ENCODE results near the gene TIGAR.

The TIGAR gene

DNA sequence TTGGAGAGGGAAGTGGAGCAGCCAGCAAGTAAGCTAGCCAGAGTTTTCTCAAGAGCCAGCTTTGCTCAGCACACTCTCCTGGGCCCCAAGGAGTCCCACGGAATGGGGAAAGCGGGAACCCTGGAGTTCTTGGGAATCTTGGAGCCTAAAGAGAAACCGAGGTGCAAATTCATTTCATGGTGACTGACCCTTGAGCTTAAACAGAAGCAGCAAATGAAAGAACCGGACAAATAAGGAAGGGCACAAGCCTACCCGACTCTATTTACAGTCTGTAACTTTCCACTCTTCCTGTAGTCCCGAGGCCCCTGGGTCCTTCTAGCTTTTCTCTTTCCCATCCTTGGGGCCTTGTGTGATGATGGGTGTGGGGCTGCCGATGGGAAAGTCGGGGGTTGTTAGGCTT is 18.1 kb upstream of the TIGAR start:
- peaks cover 1 to 12% (median 8%) of the 10 kb centered on the region in 5 donors for H3K4me1 ChIP-seq (ENCODE audit: control insufficient read depth in 5 of 5, insufficient read depth in 5 of 5, low read length in 5 of 5)
- H3K36me3 ChIP-seq (ENCODE audit: control insufficient read depth in 5 of 5, insufficient read depth in 5 of 5, low read length in 5 of 5) = peaks cover 11 to 53% (median 25%) of the 10 kb centered on the region in 5 donors
- peaks cover 0 to 2% (median 0%) of the 10 kb centered on the region in 5 donors for H3K27me3 ChIP-seq (ENCODE audit: control insufficient read depth in 5 of 5, insufficient read depth in 4 of 5, low read length in 5 of 5)
- H3K4me3 ChIP-seq (ENCODE audit: low read depth in 1 of 5, low read length in 5 of 5) = no peak overlapping the region
- no peak overlapping the region for H3K9ac ChIP-seq (ENCODE audit: low read length in 5 of 5)
- no peak overlapping the region for H3K27ac ChIP-seq (ENCODE audit: low read depth, low read length)
- no peaks in the 10 kb centered on the region for H3K9me3 ChIP-seq (ENCODE audit: control insufficient read depth in 5 of 5, low read length in 5 of 5)

DNA sequence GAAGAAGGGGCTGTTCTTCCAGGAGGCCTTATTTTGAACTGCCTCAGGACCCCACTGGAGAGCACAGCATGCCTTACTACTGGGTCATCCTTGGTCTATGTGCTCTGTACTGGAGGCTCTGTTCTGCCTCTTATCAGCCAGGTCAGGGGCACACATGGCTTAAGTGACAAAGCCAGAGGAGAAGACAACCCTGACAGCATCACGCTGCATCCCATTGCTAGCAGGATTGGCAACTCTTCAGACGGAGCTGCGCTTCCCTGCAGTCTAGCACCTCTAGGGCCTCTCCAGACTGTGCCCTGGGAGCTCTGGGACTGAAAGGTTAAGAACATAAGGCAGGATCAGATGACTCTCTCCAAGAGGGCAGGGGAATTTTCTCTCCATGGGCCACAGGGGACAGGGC is 17.3 kb upstream of the TIGAR start:
- H3K9ac ChIP-seq (ENCODE audit: low read length in 5 of 5) = no peak overlapping the region
- no peak overlapping the region for H3K27ac ChIP-seq (ENCODE audit: low read depth, low read length)
- H3K4me3 ChIP-seq (ENCODE audit: low read depth in 1 of 5, low read length in 5 of 5) = no peak overlapping the region

DNA sequence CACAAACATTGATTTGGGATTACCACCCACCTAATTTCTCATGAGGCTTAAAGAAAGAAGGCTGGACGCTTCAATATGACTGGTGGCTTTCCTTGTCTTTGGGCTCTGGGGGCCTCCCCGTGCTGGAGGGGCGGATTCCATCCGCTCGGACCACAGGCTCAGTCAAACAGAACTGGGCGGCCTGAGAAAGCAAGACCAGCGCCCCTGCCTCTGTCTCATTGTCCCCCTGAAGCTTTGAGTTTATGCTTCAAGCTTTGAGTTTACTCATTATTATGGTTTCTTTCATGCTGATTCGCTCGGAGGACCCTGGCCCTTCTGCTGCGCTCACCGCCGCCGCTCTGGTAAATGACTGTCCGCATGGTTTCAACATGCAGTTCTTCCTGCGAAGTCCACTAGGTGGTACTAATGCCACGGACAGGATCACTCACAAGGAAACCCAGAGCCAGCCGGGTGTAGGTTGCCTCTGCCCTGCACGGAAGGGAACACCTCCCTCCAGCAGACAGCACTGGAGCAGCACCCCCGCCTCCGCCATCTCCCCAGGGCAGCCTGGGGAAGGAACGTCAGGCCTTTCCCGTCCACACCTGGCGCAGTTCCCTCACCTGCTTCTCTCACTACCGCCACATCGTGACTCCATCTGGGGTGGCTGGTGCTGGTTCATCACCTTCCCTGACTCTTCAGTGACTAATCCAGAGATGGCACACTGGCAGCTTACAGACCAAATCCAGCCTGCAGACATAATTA is 13.2 kb upstream of the TIGAR start:
- Histone ChIP-seq H3K4me1 (ENCODE audit: control insufficient read depth in 5 of 5, insufficient read depth in 5 of 5, low read length in 5 of 5) (peaks cover 1 to 15% (median 12%) of the 10 kb centered on the region in 5 donors), H3K36me3 (ENCODE audit: control insufficient read depth in 5 of 5, insufficient read depth in 5 of 5, low read length in 5 of 5) (peaks cover 0 to 20% (median 7%) of the 10 kb centered on the region in 5 donors), H3K9me3 (ENCODE audit: control insufficient read depth in 5 of 5, low read length in 5 of 5) (no peaks in the 10 kb centered on the region), H3K4me3 (ENCODE audit: low read depth in 1 of 5, low read length in 5 of 5) (peak overlapping the region in 1 of 5 donors; percentile 27), H3K27me3 (ENCODE audit: control insufficient read depth in 5 of 5, insufficient read depth in 4 of 5, low read length in 5 of 5) (peaks cover 0 to 2% (median 0%) of the 10 kb centered on the region in 5 donors), H3K9ac (ENCODE audit: low read length in 5 of 5) (peak overlapping the region in 2 of 5 donors; percentile 26 to 48), H3K27ac (ENCODE audit: low read depth, low read length) (no peak overlapping the region)

More for the DNA sequence above, 17.3 kb upstream of the TIGAR start:
- Histone ChIP-seq H3K27me3 (ENCODE audit: control insufficient read depth in 5 of 5, insufficient read depth in 4 of 5, low read length in 5 of 5) (peaks cover 0 to 2% (median 0%) of the 10 kb centered on the region in 5 donors), H3K36me3 (ENCODE audit: control insufficient read depth in 5 of 5, insufficient read depth in 5 of 5, low read length in 5 of 5) (peaks cover 11 to 51% (median 25%) of the 10 kb centered on the region in 5 donors), H3K4me1 (ENCODE audit: control insufficient read depth in 5 of 5, insufficient read depth in 5 of 5, low read length in 5 of 5) (peaks cover 1 to 15% (median 12%) of the 10 kb centered on the region in 5 donors), H3K9me3 (ENCODE audit: control insufficient read depth in 5 of 5, low read length in 5 of 5) (no peaks in the 10 kb centered on the region)

DNA sequence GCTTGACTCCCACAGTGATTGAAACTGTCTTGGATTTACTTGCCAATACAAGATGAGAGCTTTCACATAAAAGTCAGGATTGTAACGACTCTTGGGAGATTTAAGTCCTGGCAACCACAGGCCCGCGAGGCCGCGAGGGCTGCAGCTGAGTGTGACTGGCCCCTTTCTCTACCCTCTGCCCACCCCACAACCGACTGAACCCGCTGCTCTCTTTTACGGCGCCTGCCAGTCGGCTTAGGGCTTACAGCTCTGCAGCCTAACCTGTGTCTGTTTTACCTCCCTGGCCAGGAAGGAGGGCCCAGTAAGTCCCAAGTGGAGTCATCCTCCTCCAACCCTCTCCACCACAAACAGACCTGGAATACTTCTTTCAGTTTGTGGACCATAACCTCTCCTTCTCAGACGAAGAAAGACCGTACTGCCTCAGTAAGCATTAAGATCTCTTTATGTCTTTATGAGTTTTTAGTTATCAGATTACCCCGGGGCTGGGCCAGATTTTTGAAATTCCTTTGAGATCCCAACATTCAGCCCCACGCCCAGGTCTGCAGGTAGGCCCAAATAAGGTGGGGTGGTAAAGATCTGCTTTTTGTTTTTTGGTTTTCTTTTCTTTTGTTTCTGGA is 12.6 kb upstream of the TIGAR start:
- peaks cover 1 to 15% (median 12%) of the 10 kb centered on the region in 5 donors for H3K4me1 ChIP-seq (ENCODE audit: control insufficient read depth in 5 of 5, insufficient read depth in 5 of 5, low read length in 5 of 5)
- H3K27me3 ChIP-seq (ENCODE audit: control insufficient read depth in 5 of 5, insufficient read depth in 4 of 5, low read length in 5 of 5) = peaks cover 0 to 2% (median 0%) of the 10 kb centered on the region in 5 donors
- no peak overlapping the region for H3K4me3 ChIP-seq (ENCODE audit: low read depth in 1 of 5, low read length in 5 of 5)
- no peaks in the 10 kb centered on the region for H3K9me3 ChIP-seq (ENCODE audit: control insufficient read depth in 5 of 5, low read length in 5 of 5)
- peak overlapping the region in 1 of 5 donors; percentile 48 for H3K9ac ChIP-seq (ENCODE audit: low read length in 5 of 5)
- H3K27ac ChIP-seq (ENCODE audit: low read depth, low read length) = no peak overlapping the region
- peaks cover 0 to 17% (median 7%) of the 10 kb centered on the region in 5 donors for H3K36me3 ChIP-seq (ENCODE audit: control insufficient read depth in 5 of 5, insufficient read depth in 5 of 5, low read length in 5 of 5)

DNA sequence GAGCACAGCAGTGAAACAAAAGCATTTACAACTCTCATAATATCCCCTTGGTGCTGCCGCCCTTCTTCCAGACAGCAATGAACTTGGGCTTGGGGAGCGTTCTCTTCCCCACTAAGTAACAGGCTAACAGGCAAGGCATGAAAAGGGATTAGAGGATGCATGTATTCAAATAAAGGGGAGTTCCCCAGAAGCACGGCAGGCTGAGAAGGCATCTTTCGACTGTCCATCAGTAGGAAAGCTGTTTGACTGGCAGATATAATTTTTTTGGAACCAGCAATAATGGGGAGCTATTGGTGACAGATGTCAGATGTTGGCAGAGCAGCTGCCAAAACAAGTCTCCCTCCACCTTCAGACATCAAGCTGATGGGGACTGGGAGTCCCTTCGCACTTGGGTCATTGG is 9.2 kb upstream of the TIGAR start:
- peaks cover 1 to 12% (median 9%) of the 10 kb centered on the region in 5 donors for H3K4me1 ChIP-seq (ENCODE audit: control insufficient read depth in 5 of 5, insufficient read depth in 5 of 5, low read length in 5 of 5)
- H3K27ac ChIP-seq (ENCODE audit: low read depth, low read length) = no peak overlapping the region
- H3K36me3 ChIP-seq (ENCODE audit: control insufficient read depth in 5 of 5, insufficient read depth in 5 of 5, low read length in 5 of 5) = no peaks in the 10 kb centered on the region
- peaks cover 0 to 2% (median 0%) of the 10 kb centered on the region in 5 donors for H3K27me3 ChIP-seq (ENCODE audit: control insufficient read depth in 5 of 5, insufficient read depth in 4 of 5, low read length in 5 of 5)
- H3K9me3 ChIP-seq (ENCODE audit: control insufficient read depth in 5 of 5, low read length in 5 of 5) = no peaks in the 10 kb centered on the region
- H3K4me3 ChIP-seq (ENCODE audit: low read depth in 1 of 5, low read length in 5 of 5) = no peak overlapping the region
- no peak overlapping the region for H3K9ac ChIP-seq (ENCODE audit: low read length in 5 of 5)

DNA sequence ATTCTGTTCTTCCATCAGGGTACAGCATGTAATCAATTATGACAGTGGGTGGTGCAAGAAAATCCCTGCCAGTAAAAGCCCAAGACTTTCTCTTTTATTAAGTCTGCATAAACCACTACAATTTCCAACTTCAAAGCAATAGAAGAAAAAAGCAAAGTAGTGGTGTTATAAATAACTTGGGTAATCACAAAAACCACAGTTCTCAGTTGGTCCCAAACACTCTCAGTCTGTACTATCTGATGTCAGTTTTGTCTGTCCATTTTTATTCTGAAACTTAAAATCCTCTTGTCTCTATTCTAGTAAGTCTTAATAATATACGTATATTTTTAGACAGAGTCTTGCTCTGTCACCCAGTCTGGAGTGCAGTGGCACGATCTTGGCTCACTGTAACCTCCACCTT is 8.8 kb upstream of the TIGAR start:
- Histone ChIP-seq H3K27ac (ENCODE audit: low read depth, low read length) (no peak overlapping the region), H3K9me3 (ENCODE audit: control insufficient read depth in 5 of 5, low read length in 5 of 5) (no peaks in the 10 kb centered on the region), H3K9ac (ENCODE audit: low read length in 5 of 5) (no peak overlapping the region), H3K4me3 (ENCODE audit: low read depth in 1 of 5, low read length in 5 of 5) (no peak overlapping the region), H3K36me3 (ENCODE audit: control insufficient read depth in 5 of 5, insufficient read depth in 5 of 5, low read length in 5 of 5) (no peaks in the 10 kb centered on the region), H3K27me3 (ENCODE audit: control insufficient read depth in 5 of 5, insufficient read depth in 4 of 5, low read length in 5 of 5) (peaks cover 0 to 2% (median 0%) of the 10 kb centered on the region in 5 donors), H3K4me1 (ENCODE audit: control insufficient read depth in 5 of 5, insufficient read depth in 5 of 5, low read length in 5 of 5) (peaks cover 1 to 9% (median 9%) of the 10 kb centered on the region in 5 donors)

DNA sequence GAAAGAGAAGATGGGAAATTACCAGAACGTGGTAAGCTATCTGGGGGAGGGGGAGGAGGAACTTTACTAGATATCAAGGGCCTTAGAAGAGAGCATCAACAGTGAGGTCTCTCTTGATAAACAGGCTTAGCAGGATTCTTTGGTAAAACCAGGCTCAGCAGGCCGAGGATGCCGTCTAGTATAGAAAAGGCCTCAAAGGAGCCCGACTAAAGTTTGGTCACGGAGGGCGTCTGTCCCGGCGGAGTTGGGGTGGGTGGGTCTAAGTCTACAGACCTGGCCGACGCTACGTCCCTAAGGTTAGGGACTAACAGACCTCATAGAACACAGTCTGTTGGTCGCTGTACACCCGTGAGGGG is 538 bp upstream of the TIGAR start:
- H3K27ac ChIP-seq (ENCODE audit: low read depth, low read length) = peak overlapping the region; percentile 84
- H3K9me3 ChIP-seq (ENCODE audit: control insufficient read depth in 5 of 5, low read length in 5 of 5) = no peaks in the 10 kb centered on the region

DNA sequence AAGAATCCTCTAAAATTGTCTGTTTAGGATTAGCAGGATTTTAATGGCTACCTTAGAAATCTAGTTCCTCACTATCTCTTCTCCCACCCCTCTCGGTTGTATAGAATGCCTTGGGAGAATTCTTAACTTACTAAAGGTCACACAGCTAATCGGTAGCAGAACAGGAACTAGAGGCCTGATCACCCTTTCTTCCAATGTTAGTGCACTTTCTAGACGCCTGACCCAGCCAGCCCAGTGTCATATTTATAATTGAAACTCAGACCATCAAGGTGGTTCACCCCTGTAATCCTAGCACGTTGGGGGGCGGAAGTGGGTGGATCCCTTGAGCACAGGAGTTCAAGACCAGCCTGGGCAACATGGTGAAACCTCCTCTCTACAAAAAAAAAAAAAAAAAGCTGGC is 1.7 kb downstream of the TIGAR start:
- H3K9me3 ChIP-seq (ENCODE audit: control insufficient read depth in 5 of 5, low read length in 5 of 5) = no peaks in the 10 kb centered on the region
- H3K4me1 ChIP-seq (ENCODE audit: control insufficient read depth in 5 of 5, insufficient read depth in 5 of 5, low read length in 5 of 5) = peaks cover 0 to 25% (median 20%) of the 10 kb centered on the region in 5 donors
- no peak overlapping the region for H3K9ac ChIP-seq (ENCODE audit: low read length in 5 of 5)
- H3K4me3 ChIP-seq (ENCODE audit: low read depth in 1 of 5, low read length in 5 of 5) = no peak overlapping the region
- H3K27ac ChIP-seq (ENCODE audit: low read depth, low read length) = no peak overlapping the region
- H3K27me3 ChIP-seq (ENCODE audit: control insufficient read depth in 5 of 5, insufficient read depth in 4 of 5, low read length in 5 of 5) = no peaks in the 10 kb centered on the region
- H3K36me3 ChIP-seq (ENCODE audit: control insufficient read depth in 5 of 5, insufficient read depth in 5 of 5, low read length in 5 of 5) = no peaks in the 10 kb centered on the region

More for the DNA sequence above, 538 bp upstream of the TIGAR start:
- no peaks in the 10 kb centered on the region for H3K27me3 ChIP-seq (ENCODE audit: control insufficient read depth in 5 of 5, insufficient read depth in 4 of 5, low read length in 5 of 5)
- no peaks in the 10 kb centered on the region for H3K36me3 ChIP-seq (ENCODE audit: control insufficient read depth in 5 of 5, insufficient read depth in 5 of 5, low read length in 5 of 5)
- peak overlapping the region; percentile 86 to 97 (median 96) for H3K4me3 ChIP-seq (ENCODE audit: low read depth in 1 of 5, low read length in 5 of 5)
- H3K9ac ChIP-seq (ENCODE audit: low read length in 5 of 5) = peak overlapping the region; percentile 59 to 98 (median 83)
- H3K4me1 ChIP-seq (ENCODE audit: control insufficient read depth in 5 of 5, insufficient read depth in 5 of 5, low read length in 5 of 5) = peaks cover 0 to 25% (median 20%) of the 10 kb centered on the region in 5 donors

DNA sequence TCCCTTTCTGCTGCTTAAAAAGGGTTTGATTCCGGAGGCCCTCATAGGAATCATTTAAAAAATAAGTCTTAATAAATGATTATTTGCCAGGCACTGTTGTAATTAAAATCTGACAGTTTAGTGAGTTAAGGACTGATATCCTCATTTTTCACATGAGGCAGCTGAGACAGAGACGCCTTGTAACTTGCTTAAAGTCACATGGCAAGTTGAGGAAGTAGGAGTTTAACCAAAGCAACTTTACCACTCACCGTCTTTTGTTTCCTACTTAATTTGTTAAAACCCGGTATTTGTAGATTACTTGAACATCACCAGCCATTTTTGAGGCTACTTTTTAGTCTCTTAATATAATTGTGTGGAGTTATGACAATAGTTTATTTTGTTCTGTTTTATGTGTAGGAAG is 2.4 kb downstream of the TIGAR start:
- no peaks in the 10 kb centered on the region for H3K27me3 ChIP-seq (ENCODE audit: control insufficient read depth in 5 of 5, insufficient read depth in 4 of 5, low read length in 5 of 5)
- H3K4me1 ChIP-seq (ENCODE audit: control insufficient read depth in 5 of 5, insufficient read depth in 5 of 5, low read length in 5 of 5) = peaks cover 0 to 25% (median 20%) of the 10 kb centered on the region in 5 donors
- no peak overlapping the region for H3K9ac ChIP-seq (ENCODE audit: low read length in 5 of 5)
- H3K9me3 ChIP-seq (ENCODE audit: control insufficient read depth in 5 of 5, low read length in 5 of 5) = no peaks in the 10 kb centered on the region
- no peak overlapping the region for H3K4me3 ChIP-seq (ENCODE audit: low read depth in 1 of 5, low read length in 5 of 5)
- H3K27ac ChIP-seq (ENCODE audit: low read depth, low read length) = no peak overlapping the region
- no peaks in the 10 kb centered on the region for H3K36me3 ChIP-seq (ENCODE audit: control insufficient read depth in 5 of 5, insufficient read depth in 5 of 5, low read length in 5 of 5)

DNA sequence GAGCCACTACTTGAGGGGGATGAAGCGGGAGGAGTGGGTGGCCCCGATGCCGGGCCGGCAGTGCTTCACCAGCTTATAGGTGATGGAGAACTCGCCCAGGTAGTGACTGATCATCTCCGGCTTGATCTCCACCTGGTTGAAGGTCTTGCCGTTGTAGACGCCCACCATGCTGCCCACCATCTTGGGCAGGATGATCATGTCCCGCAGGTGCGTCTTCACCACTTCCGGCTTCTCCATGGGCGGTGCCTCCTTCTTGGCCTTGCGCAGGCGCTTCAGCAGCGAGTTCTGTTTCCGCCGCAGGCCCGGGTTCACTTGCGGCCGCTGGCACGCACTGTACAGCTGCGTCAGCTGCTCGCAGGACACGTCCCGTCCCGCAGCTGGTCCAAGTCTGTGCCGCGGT is 3.4 kb downstream of the TIGAR start:
- Histone ChIP-seq H3K4me1 (ENCODE audit: control insufficient read depth in 5 of 5, insufficient read depth in 5 of 5, low read length in 5 of 5) (peaks cover 0 to 25% (median 20%) of the 10 kb centered on the region in 5 donors), H3K4me3 (ENCODE audit: low read depth in 1 of 5, low read length in 5 of 5) (no peak overlapping the region), H3K9ac (ENCODE audit: low read length in 5 of 5) (no peak overlapping the region), H3K9me3 (ENCODE audit: control insufficient read depth in 5 of 5, low read length in 5 of 5) (no peaks in the 10 kb centered on the region), H3K27ac (ENCODE audit: low read depth, low read length) (no peak overlapping the region), H3K36me3 (ENCODE audit: control insufficient read depth in 5 of 5, insufficient read depth in 5 of 5, low read length in 5 of 5) (no peaks in the 10 kb centered on the region), H3K27me3 (ENCODE audit: control insufficient read depth in 5 of 5, insufficient read depth in 4 of 5, low read length in 5 of 5) (no peaks in the 10 kb centered on the region)
